Smooth muscle cell (in vitro differentiated cells): ENCODE results near the gene TGM2. TPM values are rescaled to one million over a fixed set of nuclear protein-coding genes. Genes with fewer than 3 reads are reported as not detected.

ENCODE experiments used
- DNase-seq: peaks from one replicate; lab custom pipeline; 2025; ENCODE audit not compliant: unreplicated experiment; lab: John Stamatoyannopoulos, UW
- H2AFZ ChIP-seq: fragments of 200-600 bp; sonication (generic); 2 replicates; pipeline ENCODE4 v1.6.0; 2016; ENCODE audit warnings: antibody characterized with exemption, low read depth, mild to moderate bottlenecking
- H3F3A ChIP-seq: fragments of 200-600 bp; sonication (generic); 2 replicates; pipeline ENCODE4 v1.6.0; 2017; ENCODE audit warnings: antibody characterized with exemption, low read depth
- H3K27ac ChIP-seq: fragments of 200-600 bp; sonication (generic); 2 replicates; pipeline ENCODE4 v1.5.1; 2016; ENCODE audit warnings: low read depth, mild to moderate bottlenecking
- H3K27me3 ChIP-seq: fragments of 200-600 bp; sonication (generic); 2 replicates; pipeline ENCODE4 v1.6.1; 2016; ENCODE audit warnings: low read depth, mild to moderate bottlenecking
- H3K36me3 ChIP-seq: fragments of 200-600 bp; sonication (generic); 2 replicates; pipeline ENCODE4 v1.5.1; 2016; ENCODE audit warnings: low read depth
- H3K4me1 ChIP-seq: fragments of 200-600 bp; sonication (generic); 2 replicates; pipeline ENCODE4 v1.5.1; 2016; ENCODE audit warnings: low read depth
- H3K4me2 ChIP-seq: fragments of 200-600 bp; sonication (generic); 2 replicates; pipeline ENCODE4 v1.6.0; 2016; ENCODE audit warnings: mild to moderate bottlenecking
- H3K4me3 ChIP-seq: fragments of 200-600 bp; sonication (generic); 2 replicates; pipeline ENCODE4 v1.5.1; 2016; ENCODE audit warnings: mild to moderate bottlenecking
- H3K79me2 ChIP-seq: fragments of 200-600 bp; sonication (generic); 2 replicates; pipeline ENCODE4 v1.6.0; 2016; ENCODE audit warnings: low read depth, mild to moderate bottlenecking
- H3K9ac ChIP-seq: fragments of 200-600 bp; sonication (generic); 2 replicates; pipeline ENCODE4 v1.6.0; 2016; ENCODE audit warnings: low read depth
- H3K9me3 ChIP-seq: fragments of 200-600 bp; sonication (generic); replicated peaks from 2 replicates; pipeline ENCODE4 v1.5.1; 2016; ENCODE audit warnings: low read depth
- H4K20me1 ChIP-seq: fragments of 200-600 bp; sonication (generic); 2 replicates; pipeline ENCODE4 v1.6.0; 2016; ENCODE audit warnings: low read depth
- CTCF ChIP-seq: fragments of 200-600 bp; sonication (generic); IDR thresholded peaks from 2 replicates; pipeline ENCODE4 v1.5.1; 2017; ENCODE audit warnings: borderline replicate concordance, mild to moderate bottlenecking, antibody characterized with exemption; ENCODE audit not compliant: insufficient read depth, poor library complexity, severe bottlenecking
- WGBS: methylation state at CpG from one replicate; pipeline ENCODE4 v1.1.7; 2016; ENCODE audit warnings: low lambda C conversion rate; 5-methylcytosine and 5-hydroxymethylcytosine counted together
- polyA plus RNA-seq: library from polyadenylated mRNA; unstranded; fragments of >200 nt; fragmentation: Nextera tagmentation; extraction: Ambion mirVana; gene quantifications from 2 replicates; pipeline ENCODE4 v1.2.1, GENCODE V29; 2016
- total RNA-seq: library from RNA; depleted of rRNA; stranded (reverse); fragments of >200 nt; gene quantifications from 2 replicates; pipeline ENCODE4 v1.2.3, GENCODE V29; 2014

TGM2 gene
- total and polyA plus RNA-seq, 2 experiments from 2014 or later = 41.7 to 72.0 TPM

DNA sequence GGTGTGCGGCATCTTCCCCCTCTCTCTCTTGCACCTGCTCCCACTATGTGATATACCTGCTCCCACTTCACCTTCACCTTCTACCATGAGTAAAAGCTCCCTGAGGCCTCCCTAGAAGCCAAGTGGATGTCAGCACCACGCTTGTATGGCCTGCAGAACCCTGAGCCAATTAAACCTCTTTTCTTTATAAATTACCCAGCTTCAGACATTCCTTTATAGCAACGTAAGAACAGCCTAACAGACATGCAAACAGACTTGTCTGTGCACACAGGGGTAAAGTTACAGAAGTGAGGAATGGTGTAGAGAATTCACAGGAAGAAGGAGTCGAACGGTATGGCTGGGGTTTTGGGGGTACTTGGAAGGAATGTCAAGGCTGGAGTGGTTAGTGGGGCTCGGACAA lies 14.8 kb upstream of the TGM2 start:
- no peaks in the 10 kb centered on the region for H3K36me3 ChIP-seq
- no peaks in the 10 kb centered on the region for H3K27me3 ChIP-seq
- TF ChIP-seq CTCF = no peak
- no peak for DNase-seq
- H3K27ac ChIP-seq = no peak overlapping the region
- no peaks in the 10 kb centered on the region for H4K20me1 ChIP-seq
- no peaks in the 10 kb centered on the region for H3K79me2 ChIP-seq
- 78% methylated on average over 6 of the region's 6 CpGs for WGBS
- H3F3A ChIP-seq = no peaks in the 10 kb centered on the region
- H3K4me3 ChIP-seq = no peak overlapping the region
- H3K9me3 ChIP-seq = no peaks in the 10 kb centered on the region
- H3K9ac ChIP-seq = no peak overlapping the region
- H3K4me2 ChIP-seq = no peak overlapping the region
- H3K4me1 ChIP-seq = no peaks in the 10 kb centered on the region
- H2AFZ ChIP-seq = no peak overlapping the region

GRCh38 chr20:38178581-38178980 lies 13.5 kb upstream of the TGM2 start:
- Histone ChIP-seq H3K79me2 (no peaks in the 10 kb centered on the region), H3K27me3 (no peaks in the 10 kb centered on the region), H4K20me1 (no peaks in the 10 kb centered on the region), H3K27ac (no peak overlapping the region), H3K36me3 (no peaks in the 10 kb centered on the region), H3K4me2 (no peak overlapping the region), H3K4me1 (no peaks in the 10 kb centered on the region), H3F3A (no peaks in the 10 kb centered on the region), H3K9me3 (no peaks in the 10 kb centered on the region), H3K4me3 (no peak overlapping the region), H3K9ac (no peak overlapping the region), H2AFZ (no peak overlapping the region)
- no peak for DNase-seq
- no peak for TF ChIP-seq CTCF
- WGBS = 97% methylated on average over 4 of the region's 4 CpGs

DNA sequence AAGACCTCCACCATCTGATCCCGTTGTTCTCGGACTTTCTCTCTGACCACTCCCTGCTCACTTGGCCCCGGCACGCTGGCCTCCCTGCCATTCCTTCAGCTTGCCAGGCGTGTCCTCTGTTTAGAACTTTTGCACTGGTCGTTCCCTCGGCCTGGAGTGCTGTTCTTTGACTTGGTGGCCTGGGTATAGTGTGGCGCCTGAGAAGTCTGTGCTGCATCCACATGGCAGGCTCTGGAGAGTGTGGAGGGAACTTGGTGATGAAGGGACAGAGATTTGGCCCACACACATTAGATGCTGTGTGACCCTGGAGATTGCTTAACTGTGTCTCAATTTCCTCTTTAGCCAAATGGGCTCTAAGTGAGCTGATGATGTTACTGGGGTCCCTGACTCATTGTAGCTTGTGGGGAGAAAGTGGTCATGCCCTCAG lies 13.0 kb upstream of the TGM2 start:
- Histone ChIP-seq H3F3A (no peaks in the 10 kb centered on the region), H3K79me2 (no peaks in the 10 kb centered on the region), H3K36me3 (no peaks in the 10 kb centered on the region), H2AFZ (no peak overlapping the region), H3K27me3 (no peaks in the 10 kb centered on the region), H4K20me1 (no peaks in the 10 kb centered on the region), H3K4me1 (no peaks in the 10 kb centered on the region), H3K27ac (no peak overlapping the region), H3K9me3 (no peaks in the 10 kb centered on the region), H3K4me2 (no peak overlapping the region), H3K4me3 (no peak overlapping the region), H3K9ac (no peak overlapping the region)
- DNase-seq = no peak
- TF ChIP-seq CTCF = no peak
- WGBS = 90% methylated on average over 8 of the region's 8 CpGs

GRCh38 chr20:38177201-38177600 lies 12.1 kb upstream of the TGM2 start:
- Histone ChIP-seq H3K36me3 (no peaks in the 10 kb centered on the region), H3K27me3 (no peaks in the 10 kb centered on the region), H3K4me1 (no peaks in the 10 kb centered on the region), H2AFZ (no peak overlapping the region), H3F3A (peaks cover under 1% of the 10 kb centered on the region), H3K27ac (no peak overlapping the region), H3K4me2 (no peak overlapping the region), H3K9ac (no peak overlapping the region), H3K4me3 (no peak overlapping the region), H3K9me3 (no peaks in the 10 kb centered on the region), H3K79me2 (no peaks in the 10 kb centered on the region), H4K20me1 (no peaks in the 10 kb centered on the region)
- DNase-seq = no peak
- TF ChIP-seq CTCF = no peak
- WGBS = 95% methylated on average over 9 of the region's 9 CpGs
